Karpas-422 (cell line): ENCODE results near the gene SRRM5. TPM values are rescaled to one million over a fixed set of nuclear protein-coding genes. Genes with fewer than 3 reads are reported as not detected.
"Not testable (repeated sequence)": the region's sequence is repeated elsewhere in the genome, so short reads cannot be mapped to it uniquely, and the experiment has no call there.

Experiments
- DNase-seq: peaks from one replicate; pipeline ENCODE4 v3.0.0-alpha.2; 2015
- H2AFZ ChIP-seq: fragments of 200-600 bp; sonication (generic); 2 replicates; pipeline ENCODE4 v1.6.1; 2014; ENCODE audit warnings: antibody characterized with exemption, low read length, mixed read lengths
- H3K27ac ChIP-seq: fragments of 200-600 bp; sonication (generic); 2 replicates; pipeline ENCODE4 v1.5.1; 2014; ENCODE audit warnings: mild to moderate bottlenecking, low read length, moderate library complexity
- H3K27me3 ChIP-seq: fragments of 200-600 bp; sonication (generic); 2 replicates; pipeline ENCODE4 v1.6.1; 2014; ENCODE audit warnings: low read length, mixed read lengths
- H3K36me3 ChIP-seq: fragments of 200-600 bp; sonication (generic); 2 replicates; pipeline ENCODE4 v1.6.1; 2014; ENCODE audit warnings: low read length, mixed read lengths; ENCODE audit not compliant: insufficient read depth
- H3K4me1 ChIP-seq: fragments of 200-600 bp; sonication (generic); 2 replicates; pipeline ENCODE4 v1.6.1; 2014; ENCODE audit warnings: mild to moderate bottlenecking, low read length, mixed read lengths
- H3K4me2 ChIP-seq: fragments of 200-600 bp; sonication (generic); 2 replicates; pipeline ENCODE4 v1.6.1; 2014; ENCODE audit warnings: low read length, low read depth, mild to moderate bottlenecking; ENCODE audit not compliant: poor library complexity, severe bottlenecking
- H3K4me3 ChIP-seq: fragments of 200-600 bp; sonication (generic); 2 replicates; pipeline ENCODE4 v1.5.1; 2014; ENCODE audit warnings: mild to moderate bottlenecking, antibody characterized with exemption, low read length, mixed read lengths
- H3K79me2 ChIP-seq: fragments of 200-600 bp; sonication (generic); 2 replicates; pipeline ENCODE4 v1.6.1; 2014; ENCODE audit warnings: mild to moderate bottlenecking, low read length, mixed read lengths
- H3K9ac ChIP-seq: fragments of 200-600 bp; sonication (generic); 2 replicates; pipeline ENCODE4 v1.6.0; 2014; ENCODE audit warnings: low read length
- H3K9me2 ChIP-seq: fragments of 200-600 bp; sonication (generic), shearing (Covaris generic); replicated peaks from 2 replicates; pipeline ENCODE4 v1.6.0; 2014; ENCODE audit warnings: mild to moderate bottlenecking, low read length, moderate library complexity; ENCODE audit not compliant: insufficient read depth
- H3K9me3 ChIP-seq: fragments of 300-700, 200-600 bp; sonication (generic); 2 replicates; pipeline ENCODE4 v1.6.1; 2014; ENCODE audit warnings: low read length, mixed read lengths
- H4K20me1 ChIP-seq: fragments of 200-600 bp; sonication (generic); 2 replicates; pipeline ENCODE4 v1.6.1; 2014; ENCODE audit warnings: mild to moderate bottlenecking, antibody characterized with exemption, low read length, low read depth; ENCODE audit not compliant: insufficient read depth
- total RNA-seq: library from RNA; depleted of rRNA; stranded (reverse); fragments of >200 nt; shearing (Covaris generic); gene quantifications from 2 replicates; pipeline ENCODE4 v1.2.3, GENCODE V29; 2014; ENCODE audit warnings: low replicate concordance

The SRRM5 gene
- total RNA-seq, 1 experiment from 2014 or later = not detected

- Histone ChIP-seq H3K27me3 (no peaks in the 10 kb centered on the region), H2AFZ (no peak overlapping the region), H3K27ac (no peak overlapping the region), H3K9me3 (no peaks in the 10 kb centered on the region), H3K9ac (no peak overlapping the region), H3K4me2 (no peak overlapping the region), H3K9me2 (no peaks in the 10 kb centered on the region), H3K4me1 (peaks cover 32% of the 10 kb centered on the region), H3K4me3 (no peak overlapping the region), H3K79me2 (peaks cover 56% of the 10 kb centered on the region), H3K36me3 (peaks cover 11% of the 10 kb centered on the region; the same call in 1 of the 2 replicates), H4K20me1 (no peaks in the 10 kb centered on the region; the same call in 1 of the 2 replicates)
- no peak for DNase-seq
Observed at GRCh38 chr19:43599635-43600295, 12.1 kb upstream of the SRRM5 start.

- H3K27me3 ChIP-seq, H3K4me3 ChIP-seq, H3K9me3 ChIP-seq, H3K4me2 ChIP-seq, DNase-seq, H3K27ac ChIP-seq, H3K9me2 ChIP-seq, H4K20me1 ChIP-seq, H3K9ac ChIP-seq, H2AFZ ChIP-seq: not testable (repeated sequence)
- Histone ChIP-seq H3K79me2 (peaks cover 53% of the 10 kb centered on the region), H3K4me1 (peaks cover 32% of the 10 kb centered on the region), H3K36me3 (peaks cover 11% of the 10 kb centered on the region; the same call in 1 of the 2 replicates)
Observed at GRCh38 chr19:43600326-43600725, 11.6 kb upstream of the SRRM5 start.

- peaks cover 2% of the 10 kb centered on the region; the same call in 1 of the 2 replicates for H4K20me1 ChIP-seq
- H3K9me3 ChIP-seq = no peaks in the 10 kb centered on the region
- H3K4me3 ChIP-seq = no peak overlapping the region
- peaks cover 4% of the 10 kb centered on the region; the same call in 1 of the 2 replicates for H3K36me3 ChIP-seq
- H3K27ac ChIP-seq = no peak overlapping the region
- no peak overlapping the region for H3K9ac ChIP-seq
- peak overlapping the region; percentile 7 for H3K4me2 ChIP-seq
- no peaks in the 10 kb centered on the region for H3K9me2 ChIP-seq
- peaks cover 28% of the 10 kb centered on the region for H3K4me1 ChIP-seq
- no peak overlapping the region for H2AFZ ChIP-seq
- H3K27me3 ChIP-seq = no peaks in the 10 kb centered on the region
- DNase-seq = no peak
- H3K79me2 ChIP-seq = peaks cover 31% of the 10 kb centered on the region
Observed at GRCh38 chr19:43605875-43606568, 5.9 kb upstream of the SRRM5 start.

GRCh38 chr19:43606569-43607229 is 5.2 kb upstream of the SRRM5 start:
- Histone ChIP-seq H3K79me2 (peaks cover 37% of the 10 kb centered on the region), H3K27ac (no peak overlapping the region), H3K9me3 (no peaks in the 10 kb centered on the region), H4K20me1 (peaks cover 4% of the 10 kb centered on the region; the same call in 1 of the 2 replicates), H3K9me2 (no peaks in the 10 kb centered on the region), H3K4me2 (peak overlapping the region; percentile 7), H3K36me3 (peaks cover 4% of the 10 kb centered on the region; the same call in 1 of the 2 replicates), H2AFZ (no peak overlapping the region), H3K4me3 (no peak overlapping the region), H3K27me3 (no peaks in the 10 kb centered on the region), H3K4me1 (peaks cover 28% of the 10 kb centered on the region), H3K9ac (no peak overlapping the region)
- no peak for DNase-seq

GRCh38 chr19:43607238-43608205 is 4.4 kb upstream of the SRRM5 start:
- no peak overlapping the region for H3K4me2 ChIP-seq
- H3K27me3 ChIP-seq = no peaks in the 10 kb centered on the region

GRCh38 chr19:43609872-43610271 is 2.0 kb upstream of the SRRM5 start:
- H3K9ac ChIP-seq = no peak overlapping the region
- no peaks in the 10 kb centered on the region for H3K9me2 ChIP-seq
- no peak overlapping the region for H3K4me3 ChIP-seq
- peaks cover 9% of the 10 kb centered on the region; the same call in 1 of the 2 replicates for H4K20me1 ChIP-seq
- peaks cover 3% of the 10 kb centered on the region for H3K36me3 ChIP-seq
- DNase-seq = no peak
- no peaks in the 10 kb centered on the region for H3K27me3 ChIP-seq
- no peak overlapping the region for H2AFZ ChIP-seq
- H3K4me1 ChIP-seq = peaks cover 15% of the 10 kb centered on the region
- no peaks in the 10 kb centered on the region for H3K9me3 ChIP-seq
- no peak overlapping the region for H3K4me2 ChIP-seq
- H3K27ac ChIP-seq = no peak overlapping the region
- H3K79me2 ChIP-seq = peaks cover 61% of the 10 kb centered on the region

More at GRCh38 chr19:43607238-43608205, 4.4 kb upstream of the SRRM5 start:
- Histone ChIP-seq H3K4me3 (no peak overlapping the region), H3K9ac (no peak overlapping the region), H2AFZ (no peak overlapping the region), H3K9me3 (no peaks in the 10 kb centered on the region), H3K27ac (no peak overlapping the region), H3K79me2 (peaks cover 42% of the 10 kb centered on the region), H3K4me1 (peaks cover 28% of the 10 kb centered on the region), H3K9me2 (no peaks in the 10 kb centered on the region), H4K20me1 (peaks cover 9% of the 10 kb centered on the region; the same call in 1 of the 2 replicates), H3K36me3 (peaks cover 4% of the 10 kb centered on the region)
- no peak for DNase-seq

- Histone ChIP-seq H3K4me1 (peaks cover 15% of the 10 kb centered on the region), H3K9me3 (no peaks in the 10 kb centered on the region), H3K4me2 (no peak overlapping the region), H3K9me2 (no peaks in the 10 kb centered on the region), H3K27me3 (no peaks in the 10 kb centered on the region), H4K20me1 (peaks cover 9% of the 10 kb centered on the region; the same call in 1 of the 2 replicates), H3K79me2 (peaks cover 63% of the 10 kb centered on the region), H2AFZ (no peak overlapping the region), H3K9ac (no peak overlapping the region), H3K27ac (no peak overlapping the region), H3K4me3 (no peak overlapping the region), H3K36me3 (peaks cover 3% of the 10 kb centered on the region)
- DNase-seq = no peak
Observed at GRCh38 chr19:43610493-43610892, 1.4 kb upstream of the SRRM5 start.
